Endothelial cell of umbilical vein (primary cell): Measurements from ENCODE around the gene TCHHL1. TPM values are rescaled to one million over a fixed set of nuclear protein-coding genes. Genes with fewer than 3 reads are reported as not detected.

Experiments
- BruUV-seq: library from RNA; stranded (reverse); fragments of 400-500 nt; replicated peaks from 2 replicates; lab custom pipeline; 2021; lab: Mats Ljungman, UMichigan
- CTCF ChIA-PET: fragments of 300-600, 350-600 bp; sonication (Branson Sonifier 250); formaldehyde crosslinking; loops from one replicate; lab custom pipeline; 2021; ENCODE audit warnings: antibody characterized with exemption, inconsistent platforms; lab: Charles Lee
- POLR2A ChIA-PET: fragments of 300-600, 350-600 bp; sonication (Branson Sonifier 250); formaldehyde crosslinking; loops from one replicate; lab custom pipeline; 2021; ENCODE audit warnings: antibody characterized with exemption, inconsistent platforms; lab: Charles Lee
- DNase-seq: peaks from one replicate; pipeline ENCODE4 v3.0.0-alpha.2; 2011; ENCODE audit warnings: low read depth, low spot score
- FAIRE-seq: peaks from 2 replicates; lab custom pipeline; 2011; peaks lifted over from hg19 to GRCh38; lab: Jason Lieb, UNC
- H2AFZ ChIP-seq: 2 replicates; pipeline ENCODE4 v1.6.0; 2012; ENCODE audit warnings: low read depth, low read length, control low read depth, inconsistent platforms
- H3K27ac ChIP-seq: 2 replicates; pipeline ENCODE4 v1.5.1; 2011; ENCODE audit warnings: low read depth, mild to moderate bottlenecking, control low read depth, low read length, moderate library complexity; ENCODE audit not compliant: insufficient read depth
- H3K27me3 ChIP-seq, 2 experiments: 2 replicates each; pipeline versions ENCODE4 v1.6.0 to v1.6.1; 2011; ENCODE audit warnings: low read length in 2 of 2, mixed read lengths in 1 of 2; ENCODE audit not compliant: control insufficient read depth in 2 of 2, insufficient read depth in 2 of 2
- H3K36me3 ChIP-seq, 2 experiments: 2 replicates in 1 of 2; 3 replicates in 1 of 2; pipeline ENCODE4 v1.5.1; 2011; ENCODE audit warnings: low read length in 2 of 2, mild to moderate bottlenecking in 1 of 2, moderate library complexity in 1 of 2; ENCODE audit not compliant: control insufficient read depth in 2 of 2, insufficient read depth in 2 of 2; ENCODE audit errors: extremely low read depth in 1 of 2
- H3K4me1 ChIP-seq: 3 replicates; pipeline ENCODE4 v1.5.1; 2011; ENCODE audit warnings: mild to moderate bottlenecking, low read length; ENCODE audit not compliant: control insufficient read depth, insufficient read depth; ENCODE audit errors: extremely low read depth
- H3K4me2 ChIP-seq: 2 replicates; pipeline ENCODE4 v1.6.1; 2011; ENCODE audit warnings: low read length, control low read depth, mixed read lengths; ENCODE audit not compliant: insufficient read depth
- H3K4me3 ChIP-seq, 3 experiments: fragments of 200-600 bp in 1 of 3; sonication (generic), shearing (Covaris generic) in 1 of 3; replicated peaks in 1 of 3; 2 replicates each; pipeline ENCODE4 v1.5.1; 2011 to 2016; ENCODE audit warnings: control low read depth in 3 of 3, low read length in 3 of 3, mild to moderate bottlenecking in 2 of 3, inconsistent platforms in 1 of 3, low read depth in 1 of 3, moderate library complexity in 1 of 3; ENCODE audit not compliant: insufficient read depth in 1 of 3
- H3K79me2 ChIP-seq: 2 replicates; pipeline ENCODE4 v1.6.0; 2012; ENCODE audit warnings: low read length, inconsistent platforms; ENCODE audit not compliant: control insufficient read depth, insufficient read depth
- H3K9ac ChIP-seq: replicated peaks from 2 replicates; pipeline ENCODE3; 2011; ENCODE audit warnings: low read length, control low read depth; ENCODE audit not compliant: insufficient read depth; ENCODE audit errors: extremely low read depth
- H3K9me1 ChIP-seq: replicated peaks from 3 replicates; pipeline ENCODE4 v1.6.0; 2011; ENCODE audit warnings: mild to moderate bottlenecking, low read length; ENCODE audit not compliant: control insufficient read depth, insufficient read depth; ENCODE audit errors: extremely low read depth
- H3K9me3 ChIP-seq: replicated peaks from 2 replicates; pipeline ENCODE4 v1.5.1; 2012; ENCODE audit warnings: low read length, inconsistent platforms; ENCODE audit not compliant: control insufficient read depth, insufficient read depth
- H4K20me1 ChIP-seq: replicated peaks from 2 replicates; pipeline ENCODE3; 2011; ENCODE audit warnings: mild to moderate bottlenecking, low read length; ENCODE audit not compliant: control insufficient read depth, insufficient read depth; ENCODE audit errors: extremely low read depth
- CTCF ChIP-seq, 2 donors: IDR thresholded peaks; 1 replicate in 1 of 2; 2 replicates in 1 of 2; pipeline ENCODE4 v1.5.1; 2011; ENCODE audit warnings: low read length in 2 of 2, mild to moderate bottlenecking in 2 of 2, moderate library complexity in 2 of 2, control low read depth in 1 of 2, inconsistent platforms in 1 of 2, low read depth in 1 of 2; ENCODE audit not compliant: insufficient read depth in 1 of 2; ENCODE audit errors: extremely low read depth in 1 of 2
- EZH2 ChIP-seq: IDR thresholded peaks from 2 replicates; pipeline ENCODE4 v1.6.1; 2012; ENCODE audit warnings: borderline replicate concordance, low read depth, mild to moderate bottlenecking, moderate library complexity, low read length, inconsistent platforms; ENCODE audit not compliant: severe bottlenecking
- FOS ChIP-seq: IDR thresholded peaks from 2 replicates; pipeline ENCODE4 v1.6.1; 2011; ENCODE audit warnings: mild to moderate bottlenecking, low read length, moderate library complexity, borderline replicate concordance; ENCODE audit not compliant: insufficient read depth
- GATA2 ChIP-seq: IDR thresholded peaks from 2 replicates; pipeline ENCODE4 v1.7.0; 2011; ENCODE audit warnings: low read depth, mild to moderate bottlenecking, moderate library complexity, mixed read lengths, low read length; ENCODE audit not compliant: insufficient read length, insufficient read depth
- JUN ChIP-seq: IDR thresholded peaks from 2 replicates; pipeline ENCODE4 v1.6.1; 2011; ENCODE audit warnings: borderline replicate concordance, low read depth; ENCODE audit not compliant: insufficient read length, insufficient read depth
- MYC ChIP-seq: IDR thresholded peaks from one replicate; pipeline ENCODE4 v1.6.1; 2011; ENCODE audit warnings: mild to moderate bottlenecking, low read depth, low read length
- POLR2A ChIP-seq: IDR thresholded peaks from 2 replicates; pipeline ENCODE4 v1.6.1; 2012; ENCODE audit warnings: low read depth, mild to moderate bottlenecking, control low read depth, low read length
- POLR2AphosphoS5 ChIP-seq: IDR thresholded peaks from 2 replicates; pipeline ENCODE4 v1.6.1; 2012; ENCODE audit warnings: low read depth, mild to moderate bottlenecking, control low read depth, low read length, moderate library complexity; ENCODE audit not compliant: insufficient read depth
- dilution Hi-C: fragments of 300-500 bp; cut with MboI; formaldehyde crosslinking; loops from one replicate; pipeline ENCODE4 v1.15.0; 2019; ENCODE audit warnings: low sequenced_read_pairs; ENCODE audit not compliant: extremely low pct_ligation_motif_present
- intact Hi-C: fragments of 100-400 bp; cut with micrococcal nuclease; formaldehyde crosslinking; loops from one replicate; pipeline ENCODE4 v1.10.0; 2022
- polyA plus RNA-seq, 4 experiments: library from polyadenylated mRNA; depleted of rRNA in 3 of 4; stranded (reverse) in 3 of 4; unstranded in 1 of 4; fragments of >200 nt; gene quantifications; 2 replicates each; pipeline versions ENCODE4 v1.2.1 to v1.2.3, GENCODE V29; 2011 to 2012; ENCODE audit warnings: missing spikeins in 1 of 4
- total RNA-seq: library from RNA; stranded (reverse); gene quantifications from 2 replicates; pipeline ENCODE4 v1.2.3, GENCODE V29; 2021
- TF ChIP-seq, protein P1 (sequence below): IDR thresholded peaks from 2 replicates; pipeline ENCODE4 v1.6.1; 2011; ENCODE audit not compliant: insufficient read depth, insufficient read length

The TCHHL1 gene
- total and polyA plus RNA-seq, 2 donors (not counting 3 experiments of a cell fraction or from before 2014, with no cell fraction given), result not detected

DNA sequence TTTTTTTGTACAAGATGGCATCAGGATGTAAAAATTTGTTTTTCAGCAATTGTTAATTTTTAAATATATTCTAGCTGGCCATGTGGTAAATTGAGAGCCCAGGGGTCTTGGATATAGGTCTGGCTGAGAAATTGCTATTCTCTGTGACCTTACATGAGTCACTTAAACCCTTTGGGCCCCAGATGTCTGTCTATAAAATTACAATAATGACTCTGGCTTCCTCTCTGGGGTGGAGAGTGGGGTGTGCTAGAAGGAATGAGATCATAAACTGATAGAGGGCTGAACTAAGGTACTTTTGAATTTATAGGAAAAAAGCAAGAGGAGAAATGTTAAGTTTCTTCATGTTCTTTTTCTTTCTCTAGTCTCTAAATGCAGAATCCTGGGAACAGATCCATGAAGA lies 38.8 kb upstream of the TCHHL1 start:
- no TSS peak for BruUV-seq
- H3K36me3 ChIP-seq, result no peaks in the 10 kb centered on the region
- POLR2A ChIA-PET, result no interaction called here
- no peak overlapping the region for H2AFZ ChIP-seq
- CTCF ChIA-PET, result no interaction called here
- DNase-seq (no peak), FAIRE-seq (no peak)
- dilution Hi-C loops (no loop called here), intact Hi-C loops (no loop called here)
- H3K9ac ChIP-seq, result no peak overlapping the region
- TF ChIP-seq POLR2A (no peak), EZH2 (no peak), GATA2 (no peak), CTCF (IDR thresholded peaks at IDR 0.05; ENCODE audit: extremely low read depth in 1 of 2, insufficient read depth in 1 of 2, low read depth in 1 of 2, low read length in 2 of 2) (no peak), MYC (no peak), JUN (no peak), FOS (no peak), POLR2AphosphoS5 (no peak)
- TF ChIP-seq, protein P1, sequence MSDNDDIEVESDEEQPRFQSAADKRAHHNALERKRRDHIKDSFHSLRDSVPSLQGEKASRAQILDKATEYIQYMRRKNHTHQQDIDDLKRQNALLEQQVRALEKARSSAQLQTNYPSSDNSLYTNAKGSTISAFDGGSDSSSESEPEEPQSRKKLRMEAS, result no peak
- H3K4me2 ChIP-seq, result no peak overlapping the region
- H3K27ac ChIP-seq, result no peak overlapping the region
- no peaks in the 10 kb centered on the region for H3K9me3 ChIP-seq
- no peak overlapping the region for H3K4me3 ChIP-seq
- no peaks in the 10 kb centered on the region for H4K20me1 ChIP-seq
- H3K9me1 ChIP-seq, result no peaks in the 10 kb centered on the region
- no peaks in the 10 kb centered on the region for H3K4me1 ChIP-seq
- H3K79me2 ChIP-seq, result no peaks in the 10 kb centered on the region
- H3K27me3 ChIP-seq, result peaks cover 2 to 4% of the 10 kb centered on the region in 2 experiments
